ENCODE results near the gene ROR1.
A peak's percentile ranks its signal among the peaks of the same experiment; 100 is the strongest.

ROR1 gene

GRCh38 chr1:63867429-63868176 is 93.8 kb downstream of the ROR1 start:
- TF ChIP-seq, protein P1, sequence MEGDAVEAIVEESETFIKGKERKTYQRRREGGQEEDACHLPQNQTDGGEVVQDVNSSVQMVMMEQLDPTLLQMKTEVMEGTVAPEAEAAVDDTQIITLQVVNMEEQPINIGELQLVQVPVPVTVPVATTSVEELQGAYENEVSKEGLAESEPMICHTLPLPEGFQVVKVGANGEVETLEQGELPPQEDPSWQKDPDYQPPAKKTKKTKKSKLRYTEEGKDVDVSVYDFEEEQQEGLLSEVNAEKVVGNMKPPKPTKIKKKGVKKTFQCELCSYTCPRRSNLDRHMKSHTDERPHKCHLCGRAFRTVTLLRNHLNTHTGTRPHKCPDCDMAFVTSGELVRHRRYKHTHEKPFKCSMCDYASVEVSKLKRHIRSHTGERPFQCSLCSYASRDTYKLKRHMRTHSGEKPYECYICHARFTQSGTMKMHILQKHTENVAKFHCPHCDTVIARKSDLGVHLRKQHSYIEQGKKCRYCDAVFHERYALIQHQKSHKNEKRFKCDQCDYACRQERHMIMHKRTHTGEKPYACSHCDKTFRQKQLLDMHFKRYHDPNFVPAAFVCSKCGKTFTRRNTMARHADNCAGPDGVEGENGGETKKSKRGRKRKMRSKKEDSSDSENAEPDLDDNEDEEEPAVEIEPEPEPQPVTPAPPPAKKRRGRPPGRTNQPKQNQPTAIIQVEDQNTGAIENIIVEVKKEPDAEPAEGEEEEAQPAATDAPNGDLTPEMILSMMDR (IDR thresholded peaks at IDR 0.05; ENCODE audit: low read depth, low read length), result no peak
- no peak overlapping the region for H3K4me3 ChIP-seq (replicated peaks in 1 of 2; ENCODE audit: low read depth in 2 of 2, low read length in 2 of 2)
- no peak for DNase-seq (ENCODE audit: low read depth in 2 of 2)

DNA sequence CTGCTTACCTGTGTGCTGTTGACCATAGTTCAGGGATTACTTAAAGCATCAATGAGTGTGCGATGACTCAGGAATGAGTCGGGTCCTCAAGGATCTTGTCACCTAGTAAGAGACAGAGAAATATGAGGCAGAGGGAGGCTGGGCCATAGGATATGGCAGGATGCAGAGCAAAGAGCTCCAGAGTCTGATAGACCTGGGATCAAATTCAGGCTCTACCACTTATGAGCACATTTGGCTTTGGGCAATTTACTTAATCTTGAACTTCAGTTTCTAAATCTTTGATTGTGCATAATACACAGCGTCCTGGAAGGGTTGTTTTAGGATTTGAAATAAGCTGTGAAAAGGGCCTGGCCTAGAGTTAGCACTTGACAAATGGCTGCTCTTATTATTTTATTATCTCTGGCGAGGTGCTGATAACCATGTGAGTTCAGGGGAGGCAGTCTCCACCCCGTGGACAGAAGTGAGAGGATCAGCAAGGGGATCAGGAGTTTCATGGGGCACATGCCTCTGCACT is 94.5 kb downstream of the ROR1 start:
- no peak overlapping the region for H3K4me3 ChIP-seq (replicated peaks in 1 of 2; ENCODE audit: low read depth in 2 of 2, low read length in 2 of 2)
- peak in 1 of 2 donors; percentile 45 for DNase-seq (ENCODE audit: low read depth in 2 of 2)
- TF ChIP-seq, protein P1 (IDR thresholded peaks at IDR 0.05; ENCODE audit: low read depth, low read length), result no peak

GRCh38 chr1:63870152-63870551 is 96.3 kb downstream of the ROR1 start:
- H3K4me3 ChIP-seq (replicated peaks in 1 of 2; ENCODE audit: low read depth in 2 of 2, low read length in 2 of 2), result no peak overlapping the region
- DNase-seq (ENCODE audit: low read depth in 2 of 2), result no peak
- TF ChIP-seq, protein P1 (IDR thresholded peaks at IDR 0.05; ENCODE audit: low read depth, low read length), result no peak

DNA sequence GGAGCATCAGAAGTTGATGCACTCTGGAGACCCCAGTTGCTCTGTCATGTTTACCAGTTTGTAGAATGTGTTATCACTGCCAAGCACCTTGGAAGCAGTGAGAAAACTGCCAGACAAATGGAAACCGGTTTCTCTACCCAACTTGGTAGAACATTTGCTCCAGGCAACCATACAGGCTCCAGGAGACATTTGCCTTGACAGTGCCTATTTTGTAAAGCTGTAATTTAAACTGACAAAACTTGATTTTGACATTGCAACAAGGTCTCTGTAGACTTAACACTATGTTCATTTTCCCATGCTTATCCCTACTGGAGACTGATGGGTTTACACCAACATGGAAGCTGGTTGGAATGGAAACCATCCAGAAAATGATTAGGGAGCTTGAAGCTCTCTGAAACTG is 97.6 kb downstream of the ROR1 start:
- H3K4me3 ChIP-seq (replicated peaks in 1 of 2; ENCODE audit: low read depth in 2 of 2, low read length in 2 of 2), result no peak overlapping the region
- no peak for DNase-seq (ENCODE audit: low read depth in 2 of 2)
- TF ChIP-seq, protein P1 (IDR thresholded peaks at IDR 0.05; ENCODE audit: low read depth, low read length), result no peak

- no peak overlapping the region for H3K4me3 ChIP-seq (replicated peaks in 1 of 2; ENCODE audit: low read depth in 2 of 2, low read length in 2 of 2)
- TF ChIP-seq, protein P1 (IDR thresholded peaks at IDR 0.05; ENCODE audit: low read depth, low read length), result no peak
- peak in 1 of 2 donors; percentile 56 for DNase-seq (ENCODE audit: low read depth in 2 of 2)
Observed at GRCh38 chr1:63873751-63874150, 99.9 kb downstream of the ROR1 start.

GRCh38 chr1:63874278-63874880 is 100.6 kb downstream of the ROR1 start:
- no peak overlapping the region for H3K4me3 ChIP-seq (replicated peaks in 1 of 2; ENCODE audit: low read depth in 2 of 2, low read length in 2 of 2)
- DNase-seq (ENCODE audit: low read depth in 2 of 2), result peak; percentile 32 to 35
- TF ChIP-seq, protein P1 (IDR thresholded peaks at IDR 0.05; ENCODE audit: low read depth, low read length), result no peak
